ENCODE measurements around the gene SEPTIN5. TPM values are rescaled to one million over a fixed set of nuclear protein-coding genes. Genes with fewer than 3 reads are reported as not detected.

The SEPTIN5 gene
- total RNA-seq, 2 donors from 2014 or later, result 22.9 to 29.8 TPM

- intact Hi-C loops (cut with DNase I), result no loop called here
- DNase-seq (ENCODE audit: low spot score), result no peak
Measured at GRCh38 chr22:19740586-19740985, 26.3 kb downstream of the SEPTIN5 start.

DNA sequence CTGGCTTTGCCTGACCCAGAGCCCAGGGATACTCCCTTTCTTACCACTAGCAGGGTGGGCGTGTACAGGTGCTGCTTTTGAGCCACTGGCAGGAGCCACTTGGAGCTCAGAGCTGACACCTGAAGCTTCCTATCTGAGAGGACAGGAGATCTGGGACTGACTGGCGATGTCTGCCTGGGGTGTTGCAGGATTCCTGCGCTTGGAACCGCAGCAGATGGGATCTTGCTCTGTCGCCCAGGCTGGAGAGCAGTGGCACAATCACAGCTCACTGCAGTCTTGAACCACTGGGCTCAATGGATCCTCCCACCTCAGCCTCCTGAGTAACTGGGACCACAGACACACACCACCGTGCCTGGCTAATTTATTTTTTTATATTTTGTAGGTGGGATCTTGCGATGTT lies 26.8 kb downstream of the SEPTIN5 start:
- intact Hi-C loops (cut with DNase I), result loop anchor here in 1 of 2 donors (1.0 kb wide), 1 partner anchor 24 kb away; no protein-coding TSS in a partner anchor
- no peak for DNase-seq (ENCODE audit: low spot score)

- intact Hi-C loops (cut with DNase I), result no loop called here
- no peak for DNase-seq (ENCODE audit: low spot score)
Measured at GRCh38 chr22:19742160-19743066, 28.1 kb downstream of the SEPTIN5 start.

- intact Hi-C loops (cut with DNase I), result no loop called here
- DNase-seq (ENCODE audit: low spot score), result no peak
Measured at GRCh38 chr22:19743081-19743480, 28.8 kb downstream of the SEPTIN5 start.

- intact Hi-C loops (cut with DNase I), result no loop called here
- no peak for DNase-seq (ENCODE audit: low spot score)
Measured at GRCh38 chr22:19743651-19744050, 29.3 kb downstream of the SEPTIN5 start.

- DNase-seq (ENCODE audit: low spot score), result no peak
- intact Hi-C loops (cut with DNase I), result no loop called here
Measured at GRCh38 chr22:19744350-19745006, 30.2 kb downstream of the SEPTIN5 start.

DNA sequence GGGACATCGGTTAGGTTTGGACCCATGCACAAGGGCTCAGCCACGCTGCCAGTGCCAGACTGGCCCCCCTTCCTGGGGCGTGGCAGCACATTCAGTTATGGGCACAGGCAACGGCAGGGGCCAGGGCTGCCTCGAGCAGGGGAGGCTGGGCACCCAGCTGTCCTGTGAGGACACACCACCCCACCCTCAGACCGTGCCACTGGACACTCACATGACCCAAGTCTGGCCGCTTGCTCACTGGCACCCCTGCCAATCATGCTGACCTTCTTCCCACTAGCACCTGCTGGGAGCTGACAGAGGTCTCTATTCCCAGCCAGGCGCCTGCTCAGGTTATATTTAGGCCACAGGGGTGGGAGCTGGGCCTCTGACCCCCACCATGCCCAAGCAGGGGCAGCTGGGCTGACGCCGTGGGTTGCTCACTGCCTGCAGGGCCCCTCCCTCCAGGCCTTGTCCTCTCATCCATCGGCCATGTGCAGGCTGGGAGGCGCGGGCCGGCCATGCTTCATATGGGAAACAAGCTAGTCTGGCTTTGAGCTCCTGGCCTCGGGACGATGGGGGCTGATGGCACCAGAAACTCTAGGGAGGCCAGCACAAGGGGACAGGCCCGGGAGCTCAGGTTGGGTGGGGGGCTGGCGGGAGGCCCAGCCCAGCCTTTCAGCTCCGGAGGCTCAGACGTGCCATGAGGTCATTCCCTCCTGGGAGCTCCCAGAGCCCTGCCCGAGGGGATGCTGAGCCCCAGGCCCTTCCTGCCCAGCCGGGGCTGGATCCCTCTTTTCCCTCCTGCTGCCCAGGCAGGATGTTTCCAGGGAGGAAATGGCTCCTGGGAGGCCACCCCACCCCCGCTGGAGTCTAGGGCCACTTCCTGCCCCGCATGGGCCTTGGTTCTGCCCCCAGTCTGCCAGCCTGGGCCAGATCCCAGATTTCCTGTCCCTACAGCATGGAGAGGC lies 31.1 kb downstream of the SEPTIN5 start:
- no peak for DNase-seq (ENCODE audit: low spot score)
- intact Hi-C loops (cut with DNase I), result no loop called here

DNA sequence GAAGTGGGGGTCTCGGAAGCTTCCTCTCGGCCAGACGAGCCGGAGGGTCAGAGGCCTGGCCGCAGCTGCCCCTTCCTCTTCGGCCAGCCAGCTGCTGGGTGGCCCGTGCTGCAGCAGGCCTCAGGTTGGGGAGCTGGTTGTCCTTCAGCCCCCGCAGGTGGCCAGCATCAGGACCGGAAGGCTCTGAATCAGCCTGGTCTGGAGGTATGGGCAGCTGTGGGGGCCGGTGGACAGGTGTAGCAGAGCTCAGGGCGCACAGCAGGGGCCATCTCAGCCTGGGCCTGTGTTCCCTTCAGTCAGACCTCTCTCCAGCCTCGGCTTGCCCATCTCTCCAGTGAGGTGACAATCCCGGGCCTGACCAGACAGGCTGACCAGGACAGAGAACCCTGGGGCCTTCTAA lies 32.4 kb downstream of the SEPTIN5 start:
- DNase-seq (ENCODE audit: low spot score), result no peak
- intact Hi-C loops (cut with DNase I), result no loop called here

- DNase-seq (ENCODE audit: low spot score), result no peak
- intact Hi-C loops (cut with DNase I), result no loop called here
Measured at GRCh38 chr22:19747551-19747950, 33.2 kb downstream of the SEPTIN5 start.

DNA sequence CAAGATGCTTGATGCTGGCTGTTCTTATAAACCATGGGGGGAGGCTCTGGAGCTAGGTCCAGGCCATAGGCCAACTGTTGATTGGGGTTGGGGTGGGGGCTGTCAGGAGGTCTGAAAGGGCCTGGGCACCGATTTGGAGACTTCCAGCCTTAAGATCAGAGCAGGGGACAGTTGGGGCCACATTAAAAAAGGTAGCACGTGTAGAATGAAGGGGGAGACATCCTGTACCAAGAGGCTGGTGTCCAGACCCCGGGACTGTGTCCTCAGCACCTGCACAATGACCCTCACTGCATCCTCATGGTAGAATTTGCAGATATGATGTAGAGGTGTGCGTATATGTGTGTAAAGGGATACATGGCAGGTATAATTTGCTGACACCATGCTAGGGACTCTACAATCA lies 33.8 kb downstream of the SEPTIN5 start:
- DNase-seq (ENCODE audit: low spot score), result no peak

GRCh38 chr22:19748991-19749664 lies 34.8 kb downstream of the SEPTIN5 start:
- intact Hi-C loops (cut with DNase I), result no loop called here
- no peak for DNase-seq (ENCODE audit: low spot score)

More for the DNA sequence above, 33.8 kb downstream of the SEPTIN5 start:
- intact Hi-C loops (cut with DNase I), result no loop called here

DNA sequence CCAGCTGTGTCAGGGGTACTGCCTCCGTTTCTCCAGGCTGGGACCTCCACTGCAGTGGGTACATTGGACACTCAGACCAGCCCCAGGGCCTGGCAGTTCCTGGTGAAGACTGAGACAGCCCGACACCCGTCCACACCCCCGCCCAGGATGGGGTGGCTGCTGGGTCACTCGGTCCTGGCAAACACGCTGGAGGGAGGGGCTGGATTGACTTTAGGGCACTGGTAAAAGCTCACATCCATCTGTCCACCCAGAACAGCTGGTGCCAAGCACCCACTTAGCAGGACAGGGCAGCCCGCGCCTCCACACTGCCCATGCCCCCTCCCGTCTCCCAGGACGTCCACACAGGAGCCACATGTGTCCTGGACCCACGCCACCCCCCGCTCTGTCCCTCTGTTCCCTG lies 35.6 kb downstream of the SEPTIN5 start:
- intact Hi-C loops (cut with DNase I), result no loop called here
- DNase-seq (ENCODE audit: low spot score), result no peak

GRCh38 chr22:19750507-19751490 lies 36.5 kb downstream of the SEPTIN5 start:
- DNase-seq (ENCODE audit: low spot score), result no peak

GRCh38 chr22:19751497-19752245 lies 37.4 kb downstream of the SEPTIN5 start:
- intact Hi-C loops (cut with DNase I), result no loop called here
- no peak for DNase-seq (ENCODE audit: low spot score)

More at GRCh38 chr22:19750507-19751490, 36.5 kb downstream of the SEPTIN5 start:
- intact Hi-C loops (cut with DNase I), result no loop called here

GRCh38 chr22:19753090-19753842 lies 39.0 kb downstream of the SEPTIN5 start:
- no peak for DNase-seq (ENCODE audit: low spot score)
- intact Hi-C loops (cut with DNase I), result no loop called here

DNA sequence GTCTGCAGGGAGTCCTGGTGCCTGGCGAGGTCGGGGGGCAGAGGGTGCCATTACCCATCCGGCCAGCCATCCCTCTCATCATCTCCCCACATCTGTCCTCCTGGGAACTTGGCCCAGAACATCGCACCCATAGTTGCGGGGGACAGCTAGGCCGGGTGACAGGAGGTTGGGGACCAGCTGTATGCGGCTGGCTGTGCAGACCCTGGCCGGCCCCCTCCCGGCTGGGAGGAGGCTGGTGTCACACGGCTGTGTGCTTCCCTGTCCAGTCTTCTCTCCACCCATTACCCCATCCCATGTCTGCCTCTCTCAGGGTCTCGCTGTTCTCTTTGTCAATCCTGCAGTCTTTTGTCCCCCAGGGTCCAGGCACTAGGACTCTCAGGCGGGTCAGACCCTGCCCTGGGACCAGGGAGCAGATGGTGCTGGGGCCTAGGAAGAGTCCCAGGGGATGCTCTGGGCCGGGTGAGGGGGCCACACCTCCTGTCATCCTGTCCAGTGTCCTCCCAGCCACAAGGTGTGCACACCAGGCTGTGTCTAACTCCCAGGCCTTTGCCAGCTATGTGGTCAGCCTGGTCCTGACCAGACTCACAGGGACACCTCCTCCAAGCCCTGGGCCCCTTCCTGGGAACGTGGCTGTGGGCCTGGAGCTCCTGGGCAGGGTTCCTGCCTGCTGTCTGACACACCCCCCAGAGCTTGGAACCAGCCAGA lies 39.8 kb downstream of the SEPTIN5 start:
- intact Hi-C loops (cut with DNase I), result no loop called here

More for the DNA sequence above, 39.8 kb downstream of the SEPTIN5 start:
- no peak for DNase-seq (ENCODE audit: low spot score)

Measured in posterior vena cava (tissue), 2 donors.